IMR-90 (cell line): ENCODE data around the gene VPS72. TPM values are rescaled to one million over a fixed set of nuclear protein-coding genes. Genes with fewer than 3 reads are reported as not detected.

ENCODE experiments used
- ATAC-seq: fragments of 200-7000 bp; cut with Tn5 transposase; 2 replicates; pipeline ENCODE4 v1.9.1; 2020; ENCODE audit warnings: low read depth, mild to moderate bottlenecking, moderate library complexity
- BruUV-seq: library from RNA; stranded (reverse); fragments of 400-500 nt; replicated peaks from 2 replicates; lab custom pipeline; 2021; lab: Mats Ljungman, UMichigan
- CTCF ChIA-PET: fragments of 300-600 bp; formaldehyde crosslinking; extraction: SDS; loops from one replicate; lab custom pipeline; 2021; ENCODE audit warnings: antibody characterized with exemption; lab: Yijun Ruan, JAX
- POLR2A ChIA-PET: fragments of 300-600 bp; sonication (Branson Sonifier 250); formaldehyde crosslinking; loops from one replicate; lab custom pipeline; 2022; ENCODE audit warnings: antibody characterized with exemption; ENCODE audit not compliant: unreplicated experiment; lab: Charles Lee
- DNase-seq: peaks from one replicate; pipeline ENCODE4 v3.0.0; 2013
- H2AFZ ChIP-seq: replicated peaks from 2 replicates; pipeline ENCODE3; 2013; ENCODE audit warnings: low read length, mild to moderate bottlenecking; ENCODE audit not compliant: poor library complexity
- H2AK5ac ChIP-seq: 2 replicates; pipeline ENCODE4 v1.6.1; 2013; ENCODE audit warnings: low read depth, low read length, inconsistent platforms
- H2AK9ac ChIP-seq: replicated peaks from 2 replicates; pipeline ENCODE3; 2013; ENCODE audit warnings: mild to moderate bottlenecking, low read depth, low read length, moderate library complexity; ENCODE audit not compliant: poor library complexity
- H2BK120ac ChIP-seq: 2 replicates; pipeline ENCODE4 v1.6.1; 2013; ENCODE audit warnings: low read depth, low read length, inconsistent platforms
- H2BK15ac ChIP-seq: 3 replicates; pipeline ENCODE4 v1.6.1; 2013; ENCODE audit warnings: low read depth, low read length, inconsistent platforms
- H2BK20ac ChIP-seq: 2 replicates; pipeline ENCODE4 v1.6.1; 2013; ENCODE audit warnings: low read depth, mild to moderate bottlenecking, inconsistent platforms, low read length, moderate library complexity
- H2BK5ac ChIP-seq: 2 replicates; pipeline ENCODE4 v1.6.1; 2013; ENCODE audit warnings: mild to moderate bottlenecking, low read depth, low read length, inconsistent platforms; ENCODE audit not compliant: poor library complexity, severe bottlenecking
- H3K14ac ChIP-seq: replicated peaks from 2 replicates; pipeline ENCODE4 v1.6.1; 2013; ENCODE audit warnings: low read depth, low read length, inconsistent platforms
- H3K18ac ChIP-seq: 2 replicates; pipeline ENCODE4 v1.6.1; 2013; ENCODE audit warnings: low read depth, low read length, control low read depth
- H3K23ac ChIP-seq: 2 replicates; pipeline ENCODE4 v1.6.1; 2013; ENCODE audit warnings: low read depth, low read length, inconsistent platforms
- H3K27ac ChIP-seq: 2 replicates; pipeline ENCODE4 v1.5.1; 2013; ENCODE audit warnings: mild to moderate bottlenecking, control low read depth, low read length; ENCODE audit not compliant: insufficient read depth
- H3K27me3 ChIP-seq: 2 replicates; pipeline ENCODE4 v1.6.1; 2013; ENCODE audit warnings: low read length; ENCODE audit not compliant: control insufficient read depth, insufficient read depth
- H3K36me3 ChIP-seq: 2 replicates; pipeline ENCODE4 v1.6.1; 2013; ENCODE audit warnings: low read length, mixed read lengths; ENCODE audit not compliant: control insufficient read depth, insufficient read depth
- H3K4ac ChIP-seq: 2 replicates; pipeline ENCODE4 v1.6.1; 2013; ENCODE audit warnings: low read depth, low read length, inconsistent platforms
- H3K4me1 ChIP-seq: 2 replicates; pipeline ENCODE4 v1.6.1; 2013; ENCODE audit warnings: low read length, mixed read lengths; ENCODE audit not compliant: control insufficient read depth, insufficient read depth
- H3K4me2 ChIP-seq: 2 replicates; pipeline ENCODE4 v1.6.1; 2013; ENCODE audit warnings: low read depth, mild to moderate bottlenecking, control low read depth, low read length, moderate library complexity
- H3K4me3 ChIP-seq: 2 replicates; pipeline ENCODE4 v1.5.1; 2013; ENCODE audit warnings: low read depth, mild to moderate bottlenecking, control low read depth, low read length, moderate library complexity; ENCODE audit not compliant: insufficient read depth
- H3K56ac ChIP-seq: 2 replicates; pipeline ENCODE4 v1.6.1; 2013; ENCODE audit warnings: low read length, inconsistent platforms; ENCODE audit not compliant: insufficient read depth; ENCODE audit errors: extremely low read depth
- H3K79me1 ChIP-seq, 2 experiments: 2 replicates each; pipeline ENCODE4 v1.6.1; 2013; ENCODE audit warnings: low read length in 2 of 2, inconsistent platforms in 1 of 2, low read depth in 1 of 2
- H3K9ac ChIP-seq: 2 replicates; pipeline ENCODE4 v1.6.1; 2013; ENCODE audit warnings: low read depth, low read length, control low read depth
- H3K9me1 ChIP-seq: 2 replicates; pipeline ENCODE4 v1.6.1; 2013; ENCODE audit warnings: low read length, inconsistent platforms; ENCODE audit not compliant: insufficient read depth
- H3K9me3 ChIP-seq: 2 replicates; pipeline ENCODE4 v1.6.1; 2013; ENCODE audit warnings: low read length; ENCODE audit not compliant: control insufficient read depth, insufficient read depth
- H4K20me1 ChIP-seq: 2 replicates; pipeline ENCODE4 v1.6.1; 2013; ENCODE audit warnings: low read length, inconsistent platforms; ENCODE audit not compliant: insufficient read depth
- H4K5ac ChIP-seq: 2 replicates; pipeline ENCODE4 v1.6.1; 2013; ENCODE audit warnings: mild to moderate bottlenecking, low read depth, low read length, control low read depth
- H4K8ac ChIP-seq, 2 experiments: 2 replicates each; pipeline ENCODE4 v1.6.1; 2013; ENCODE audit warnings: low read depth in 2 of 2, low read length in 2 of 2, control low read depth in 1 of 2, inconsistent platforms in 1 of 2
- H4K91ac ChIP-seq: 2 replicates; pipeline ENCODE4 v1.6.1; 2013; ENCODE audit warnings: low read depth, low read length, inconsistent platforms; ENCODE audit not compliant: insufficient read depth
- BHLHE40 ChIP-seq: fragments of 150-350 bp; IDR thresholded peaks from 2 replicates; pipeline ENCODE4 v1.6.1; 2016; ENCODE audit warnings: mild to moderate bottlenecking, low read depth, low read length
- CEBPB ChIP-seq: IDR thresholded peaks from 2 replicates; pipeline ENCODE4 v1.6.1; 2012; ENCODE audit warnings: low read depth, low read length, improper control_type of control experiment
- CHD1 ChIP-seq: IDR thresholded peaks from 2 replicates; pipeline ENCODE4 v1.6.1; 2012; ENCODE audit warnings: low read depth, low read length, improper control_type of control experiment
- CTCF ChIP-seq: conservative IDR thresholded peaks from 2 replicates; pipeline ENCODE4 v1.5.1; 2012; ENCODE audit warnings: mild to moderate bottlenecking, low read depth, low read length, improper control_type of control experiment
- ELK1 ChIP-seq: fragments of 150-350 bp; IDR thresholded peaks from 2 replicates; pipeline ENCODE4 v1.6.1; 2016; ENCODE audit warnings: low read depth, mild to moderate bottlenecking, low read length, moderate library complexity, borderline replicate concordance
- FOS ChIP-seq: fragments of 150-350 bp; IDR thresholded peaks from 2 replicates; pipeline ENCODE4 v1.6.1; 2016; ENCODE audit warnings: low read depth, low read length
- MAFK ChIP-seq: IDR thresholded peaks from 2 replicates; pipeline ENCODE4 v1.6.1; 2012; ENCODE audit warnings: low read depth, low read length, improper control_type of control experiment
- MAZ ChIP-seq: IDR thresholded peaks from 2 replicates; pipeline ENCODE4 v1.6.1; 2012; ENCODE audit warnings: low read depth, mild to moderate bottlenecking, low read length, improper control_type of control experiment, moderate library complexity, borderline replicate concordance
- MXI1 ChIP-seq: IDR thresholded peaks from 2 replicates; pipeline ENCODE4 v1.6.1; 2012; ENCODE audit warnings: low read depth, mild to moderate bottlenecking, low read length, moderate library complexity, borderline replicate concordance
- NFE2L2 ChIP-seq: fragments of 150-350 bp; IDR thresholded peaks from 2 replicates; pipeline ENCODE4 v1.6.1; 2016; ENCODE audit warnings: low read depth, mild to moderate bottlenecking, low read length
- POLR2A ChIP-seq: IDR thresholded peaks from 2 replicates; pipeline ENCODE4 v1.6.1; 2012; ENCODE audit warnings: mild to moderate bottlenecking, low read depth, low read length
- RAD21 ChIP-seq: IDR thresholded peaks from 2 replicates; pipeline ENCODE4 v1.6.1; 2012; ENCODE audit warnings: low read length, improper control_type of control experiment
- RCOR1 ChIP-seq: IDR thresholded peaks from 2 replicates; pipeline ENCODE4 v1.6.1; 2012; ENCODE audit warnings: mild to moderate bottlenecking, low read length, improper control_type of control experiment; ENCODE audit not compliant: insufficient replicate concordance
- RFX5 ChIP-seq: IDR thresholded peaks from 2 replicates; pipeline ENCODE4 v1.8.0; 2012; ENCODE audit warnings: low read depth, mild to moderate bottlenecking, low read length, moderate library complexity
- SMC3 ChIP-seq: fragments of 150-350 bp; IDR thresholded peaks from 2 replicates; pipeline ENCODE4 v1.6.1; 2016; ENCODE audit warnings: low read depth, mild to moderate bottlenecking, antibody characterized with exemption, low read length, moderate library complexity
- USF2 ChIP-seq: fragments of 150-350 bp; IDR thresholded peaks from 2 replicates; pipeline ENCODE4 v1.6.1; 2017; ENCODE audit warnings: mild to moderate bottlenecking, antibody characterized with exemption, low read length, low read depth
- WGBS, 2 experiments: methylation state at CpG; one replicate each; pipeline versions ENCODE4 v1.1.5 to v1.1.7; 2013; ENCODE audit warnings: missing lambda C conversion rate in 2 of 2; ENCODE audit not compliant: insufficient read length in 1 of 2; ENCODE audit errors: extremely low coverage in 2 of 2; 5-methylcytosine and 5-hydroxymethylcytosine counted together
- dilution Hi-C: fragments of 300-500 bp; cut with HindIII; formaldehyde crosslinking; loops from one replicate; pipeline ENCODE4 v1.14.3; 2018; ENCODE audit warnings: low sequenced_read_pairs; ENCODE audit not compliant: unreplicated experiment
- in situ Hi-C: fragments of 300-500 bp; cut with MboI; formaldehyde crosslinking; loops from 3 replicates; pipeline ENCODE4 v1.14.3; 2019; ENCODE audit warnings: low sequenced_read_pairs, inconsistent platforms, mixed read lengths
- intact Hi-C: fragments of 100-400 bp; cut with micrococcal nuclease; formaldehyde crosslinking; loops from 2 replicates; pipeline ENCODE4 v1.10.0; 2022
- polyA plus RNA-seq, 3 experiments: library from polyadenylated mRNA; depleted of rRNA; stranded (reverse); fragments of >200 nt; gene quantifications; 2 replicates each; pipeline ENCODE4 v1.2.3, GENCODE V29; 2012; ENCODE audit warnings: low replicate concordance in 1 of 3
- total RNA-seq: library from RNA; depleted of rRNA; stranded (reverse); fragments of >200 nt; gene quantifications from 2 replicates; pipeline ENCODE4 v1.2.3, GENCODE V29; 2012

The VPS72 gene
- total and polyA plus RNA-seq, 2 of the 4 experiments (the other 2 are of a cell fraction) = 51.3 to 62.3 TPM

GRCh38 chr1:151143986-151144385, 46.0 kb downstream of the VPS72 start:
- no peak for ATAC-seq
- peaks cover 4% of the 10 kb centered on the region; the same call in 1 of the 2 replicates for H3K9me1 ChIP-seq
- H4K5ac ChIP-seq = no peak overlapping the region
- no peak for DNase-seq
- H3K9me3 ChIP-seq = no peaks in the 10 kb centered on the region
- CTCF ChIA-PET = interaction anchor here (1.1 kb wide), 1 partner anchor 41 kb away, joined by 3 read pairs; no protein-coding TSS in a partner anchor
- no peak overlapping the region for H3K27ac ChIP-seq
- intact Hi-C loops (no loop called here), dilution Hi-C loops (no loop called here), in situ Hi-C loops (no loop called here)
- peaks cover 5% of the 10 kb centered on the region; the same call in 1 of the 2 replicates for H4K20me1 ChIP-seq
- no TSS peak for BruUV-seq
- peaks cover 2% of the 10 kb centered on the region; the same call in 1 of the 2 replicates for H3K27me3 ChIP-seq
- no peak overlapping the region for H2AFZ ChIP-seq
- peaks cover 4% of the 10 kb centered on the region; the same call in 1 of the 2 replicates for H3K36me3 ChIP-seq
- H2AK5ac ChIP-seq = no peak overlapping the region
- H3K23ac ChIP-seq = no peak overlapping the region
- H4K8ac ChIP-seq = no peak overlapping the region
- H3K79me1 ChIP-seq = peaks cover 0 to 6% of the 10 kb centered on the region in 2 experiments; a peak in 1 of 4 replicates
- H4K91ac ChIP-seq = no peak overlapping the region
- POLR2A ChIA-PET = no interaction called here
- H3K9ac ChIP-seq = no peak overlapping the region
- no peak overlapping the region for H2AK9ac ChIP-seq
- no peak overlapping the region for H2BK20ac ChIP-seq
- H2BK5ac ChIP-seq = no peak overlapping the region
- no peak overlapping the region for H2BK15ac ChIP-seq
- no CpG with 5 or more reads among the region's 5 CpGs for whole genome bisulfite sequencing, 2 experiments
- H3K4me3 ChIP-seq = no peak overlapping the region
- peaks cover 5% of the 10 kb centered on the region for H3K4me1 ChIP-seq
- H3K4ac ChIP-seq = no peak overlapping the region
- H3K14ac ChIP-seq = no peak overlapping the region
- H3K56ac ChIP-seq = no peak overlapping the region
- TF ChIP-seq MXI1 (no peak), RAD21 (no peak), MAZ (no peak), CHD1 (no peak), RFX5 (no peak), SMC3 (no peak), BHLHE40 (no peak), NFE2L2 (no peak), RCOR1 (no peak), CEBPB (no peak), USF2 (no peak), FOS (no peak), POLR2A (no peak), MAFK (no peak), ELK1 (no peak), CTCF (no peak)
- H2BK120ac ChIP-seq = no peak overlapping the region
- H3K18ac ChIP-seq = no peak overlapping the region
- no peak overlapping the region for H3K4me2 ChIP-seq
